ENCODE measurements around the gene CYBB.
"Not testable (repeated sequence)": the region's sequence is repeated elsewhere in the genome, so short reads cannot be mapped to it uniquely, and the experiment has no call there.

The CYBB gene

DNA sequence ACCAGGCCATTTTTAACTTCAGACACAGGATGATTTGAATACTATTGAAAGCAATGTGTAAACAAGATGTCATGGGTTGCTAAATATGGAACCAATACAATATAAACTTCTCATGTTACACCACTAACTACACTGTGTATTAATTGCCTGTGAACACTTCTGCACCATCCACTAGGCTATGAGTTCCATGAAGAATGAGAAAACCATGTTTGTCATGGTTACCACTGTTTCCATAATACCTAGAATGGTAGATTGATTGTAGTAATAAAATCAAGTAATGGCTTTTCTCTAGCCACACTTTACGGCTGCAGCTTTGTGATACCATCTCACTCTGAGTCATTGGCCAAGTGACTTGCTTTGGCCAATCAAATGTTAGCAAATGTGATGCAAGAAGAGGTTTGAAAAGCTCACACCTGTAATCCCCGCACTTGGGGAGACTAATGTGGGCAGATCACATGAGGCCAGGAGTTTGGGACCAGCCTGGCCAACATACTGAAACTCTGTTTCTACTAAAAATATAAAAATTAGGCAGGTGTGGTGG, 19.9 kb upstream of the CYBB start:
- TF ChIP-seq, protein P1, sequence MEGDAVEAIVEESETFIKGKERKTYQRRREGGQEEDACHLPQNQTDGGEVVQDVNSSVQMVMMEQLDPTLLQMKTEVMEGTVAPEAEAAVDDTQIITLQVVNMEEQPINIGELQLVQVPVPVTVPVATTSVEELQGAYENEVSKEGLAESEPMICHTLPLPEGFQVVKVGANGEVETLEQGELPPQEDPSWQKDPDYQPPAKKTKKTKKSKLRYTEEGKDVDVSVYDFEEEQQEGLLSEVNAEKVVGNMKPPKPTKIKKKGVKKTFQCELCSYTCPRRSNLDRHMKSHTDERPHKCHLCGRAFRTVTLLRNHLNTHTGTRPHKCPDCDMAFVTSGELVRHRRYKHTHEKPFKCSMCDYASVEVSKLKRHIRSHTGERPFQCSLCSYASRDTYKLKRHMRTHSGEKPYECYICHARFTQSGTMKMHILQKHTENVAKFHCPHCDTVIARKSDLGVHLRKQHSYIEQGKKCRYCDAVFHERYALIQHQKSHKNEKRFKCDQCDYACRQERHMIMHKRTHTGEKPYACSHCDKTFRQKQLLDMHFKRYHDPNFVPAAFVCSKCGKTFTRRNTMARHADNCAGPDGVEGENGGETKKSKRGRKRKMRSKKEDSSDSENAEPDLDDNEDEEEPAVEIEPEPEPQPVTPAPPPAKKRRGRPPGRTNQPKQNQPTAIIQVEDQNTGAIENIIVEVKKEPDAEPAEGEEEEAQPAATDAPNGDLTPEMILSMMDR (IDR thresholded peaks at IDR 0.05; ENCODE audit: extremely low read depth, insufficient read depth, missing control alignments), result no peak
- DNase-seq (ENCODE audit: low spot score), result no peak
- in situ Hi-C loops (cut with MboI; ENCODE audit: low pct_unique_long_range_greater_than_20kb, low sequenced_read_pairs, unreplicated experiment), result no loop called here

DNA sequence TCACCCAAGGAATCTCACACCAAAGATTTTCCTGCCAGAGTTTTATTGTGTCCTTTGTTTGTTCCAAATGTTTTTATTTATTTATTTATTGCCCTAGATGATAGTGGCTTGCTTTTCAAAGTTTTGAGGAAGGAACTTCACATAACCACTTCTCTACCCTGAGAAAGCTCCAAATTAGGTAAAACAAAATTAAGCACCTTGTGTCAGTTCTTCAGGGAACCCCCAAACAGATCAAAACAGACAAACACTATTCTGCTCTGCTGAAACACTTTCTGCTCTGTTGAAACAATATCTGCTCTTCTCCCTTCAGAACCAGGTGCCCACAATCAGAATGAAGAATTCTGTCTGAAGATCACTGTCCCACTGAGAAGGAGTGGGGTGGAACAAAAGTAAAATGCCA, 16.5 kb upstream of the CYBB start:
- TF ChIP-seq, protein P1 (IDR thresholded peaks at IDR 0.05; ENCODE audit: extremely low read depth, insufficient read depth, missing control alignments), result no peak
- no peak for DNase-seq (ENCODE audit: low spot score)
- in situ Hi-C loops (cut with MboI; ENCODE audit: low pct_unique_long_range_greater_than_20kb, low sequenced_read_pairs, unreplicated experiment), result no loop called here

DNA sequence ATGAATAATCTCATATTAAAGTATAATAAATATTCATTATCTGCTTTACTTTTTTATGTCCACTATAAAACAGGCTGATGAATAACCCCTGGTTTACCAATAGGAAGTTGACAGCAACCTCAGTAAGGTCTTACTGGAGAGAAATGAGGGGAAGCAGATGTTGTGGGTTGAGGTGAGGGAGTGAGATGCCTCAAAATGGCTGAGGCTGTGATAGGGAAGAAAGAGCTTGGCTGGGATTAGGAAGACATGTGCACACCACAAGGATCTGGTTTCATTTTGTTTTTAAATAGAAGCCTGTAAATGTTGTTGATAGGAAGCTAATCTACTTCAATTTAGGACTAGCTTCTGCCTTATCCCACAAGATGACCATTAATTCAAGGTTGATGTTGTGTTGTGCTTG, 14.4 kb upstream of the CYBB start:
- in situ Hi-C loops (cut with MboI; ENCODE audit: low pct_unique_long_range_greater_than_20kb, low sequenced_read_pairs, unreplicated experiment), result no loop called here
- DNase-seq (ENCODE audit: low spot score), result no peak
- TF ChIP-seq, protein P1 (IDR thresholded peaks at IDR 0.05; ENCODE audit: extremely low read depth, insufficient read depth, missing control alignments), result no peak

DNA sequence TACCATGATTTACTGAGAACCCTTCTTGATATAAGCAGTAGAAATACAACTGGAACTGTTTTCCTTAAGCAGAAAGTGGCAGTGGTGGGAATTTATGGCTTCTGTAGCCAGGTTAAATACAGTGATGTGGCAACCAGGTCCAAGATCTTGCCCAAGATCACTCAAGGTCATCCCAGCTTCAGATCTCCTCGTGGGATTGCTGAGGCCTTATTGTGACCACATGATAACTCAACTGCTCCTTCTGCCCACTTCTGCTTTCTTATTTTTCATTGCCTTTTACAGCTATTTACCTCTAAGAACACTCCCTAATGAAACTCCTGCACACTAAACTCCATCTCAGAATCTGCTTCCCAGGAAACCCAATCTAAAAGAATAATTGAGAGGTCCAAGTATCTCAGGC, 12.4 kb upstream of the CYBB start:
- in situ Hi-C loops (cut with MboI; ENCODE audit: low pct_unique_long_range_greater_than_20kb, low sequenced_read_pairs, unreplicated experiment), result no loop called here

DNA sequence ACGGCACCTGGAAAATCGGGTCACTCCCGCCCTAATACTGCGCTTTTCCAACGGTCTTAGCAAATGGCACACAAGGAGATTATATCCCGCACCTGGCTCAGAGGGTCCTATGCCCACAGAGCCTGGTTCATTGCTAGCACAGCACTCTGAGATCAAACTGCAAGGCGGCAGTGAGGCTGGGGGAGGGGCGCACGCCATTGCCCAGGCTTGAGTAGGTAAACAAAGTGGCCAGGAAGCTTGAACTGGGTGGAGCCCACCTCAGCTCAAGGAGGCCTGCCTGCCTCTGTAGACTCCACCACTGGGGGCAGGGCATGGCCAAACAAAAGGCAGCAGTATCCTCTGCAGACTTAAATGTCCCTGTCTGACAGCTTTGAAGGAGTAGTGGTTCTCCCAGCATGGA, 11.0 kb upstream of the CYBB start:
- DNase-seq (ENCODE audit: low spot score); in situ Hi-C loops (cut with MboI; ENCODE audit: low pct_unique_long_range_greater_than_20kb, low sequenced_read_pairs, unreplicated experiment): not testable (repeated sequence)

More for the DNA sequence above, 12.4 kb upstream of the CYBB start:
- TF ChIP-seq, protein P1 (IDR thresholded peaks at IDR 0.05; ENCODE audit: extremely low read depth, insufficient read depth, missing control alignments), result no peak
- no peak for DNase-seq (ENCODE audit: low spot score)

DNA sequence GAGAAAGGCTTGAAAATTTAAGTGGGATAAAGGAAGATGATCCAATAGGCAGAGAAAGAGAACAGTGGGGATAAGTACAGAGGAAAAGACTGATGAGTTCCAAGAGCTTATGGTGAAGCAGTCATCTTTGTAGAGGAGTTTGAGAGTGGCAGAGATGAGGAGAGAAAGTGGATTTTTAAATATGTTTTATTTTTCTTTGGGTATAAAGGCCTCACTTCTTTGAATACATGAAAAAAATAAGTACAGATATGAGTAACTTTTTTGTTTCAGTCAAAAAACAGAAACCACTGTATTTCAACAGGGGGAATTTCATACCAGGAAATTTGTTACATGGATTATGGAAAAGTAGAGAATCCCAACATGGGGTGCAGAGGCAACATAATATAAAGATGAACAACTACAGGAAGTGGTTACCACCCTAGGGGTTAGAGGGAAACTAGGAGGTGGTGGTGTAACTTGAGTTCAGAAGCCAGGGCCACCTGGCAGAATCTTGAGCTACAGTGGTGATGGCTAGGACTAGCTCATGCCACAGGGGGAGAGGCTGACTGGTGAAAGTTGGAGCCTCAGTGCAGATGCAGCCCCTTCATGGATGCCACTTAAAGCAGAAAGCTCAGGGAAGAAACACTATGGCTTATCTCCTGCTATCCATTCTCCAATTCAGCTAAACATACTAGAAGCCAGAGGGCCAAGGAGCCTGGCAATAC, 3.4 kb upstream of the CYBB start:
- DNase-seq (ENCODE audit: low spot score), result no peak
- TF ChIP-seq, protein P1 (IDR thresholded peaks at IDR 0.05; ENCODE audit: extremely low read depth, insufficient read depth, missing control alignments), result no peak
- in situ Hi-C loops (cut with MboI; ENCODE audit: low pct_unique_long_range_greater_than_20kb, low sequenced_read_pairs, unreplicated experiment), result no loop called here

DNA sequence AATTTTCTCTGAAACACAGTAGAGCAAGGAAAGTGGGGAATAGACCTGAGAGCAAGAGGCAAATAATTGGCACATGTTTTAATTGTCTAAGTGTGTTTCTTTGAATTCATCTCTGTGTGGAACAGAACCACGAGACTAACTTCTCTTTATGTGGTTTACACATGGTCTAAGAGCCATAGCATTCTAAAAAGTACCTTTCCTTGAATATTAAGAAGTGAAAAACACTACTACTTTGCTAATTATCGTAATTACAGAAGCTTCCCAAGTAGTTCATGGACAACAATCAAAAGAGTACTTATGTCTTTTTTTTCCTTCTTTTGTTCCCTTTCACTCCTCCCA, 2.9 kb upstream of the CYBB start:
- in situ Hi-C loops (cut with MboI; ENCODE audit: low pct_unique_long_range_greater_than_20kb, low sequenced_read_pairs, unreplicated experiment), result no loop called here
- TF ChIP-seq, protein P1 (IDR thresholded peaks at IDR 0.05; ENCODE audit: extremely low read depth, insufficient read depth, missing control alignments), result no peak
- no peak for DNase-seq (ENCODE audit: low spot score)

Data from GM13977 (cell line).